NCI-H1694 (cell line): ENCODE measurements around the gene SPATA20.

Source experiments
- DNase-seq: peaks from one replicate; lab custom pipeline; 2025; lab: John Stamatoyannopoulos, UW

Gene SPATA20

DNA sequence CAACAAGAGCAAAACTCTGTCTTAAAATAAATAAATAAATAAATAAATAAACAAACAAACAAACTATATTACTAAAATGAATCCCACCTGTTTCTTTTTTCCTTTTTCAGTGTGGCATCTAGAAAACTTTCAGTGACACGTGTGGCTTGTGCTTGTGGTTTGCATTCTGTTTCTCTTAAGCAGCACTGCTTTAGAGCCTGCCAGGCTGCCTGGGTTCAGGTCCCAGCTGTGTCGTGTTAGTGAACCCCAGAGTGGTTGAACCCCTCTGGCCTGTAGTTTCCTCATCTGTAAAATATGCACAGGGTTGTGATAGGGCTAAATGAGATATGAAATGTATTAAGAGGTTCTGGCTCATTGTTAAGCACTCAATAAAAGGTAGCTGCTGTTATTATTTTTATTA lies 26.5 kb upstream of the SPATA20 start:
- no peak for DNase-seq

- no peak for DNase-seq
Measured at GRCh38 chr17:50521514-50521913, 25.5 kb upstream of the SPATA20 start.

DNA sequence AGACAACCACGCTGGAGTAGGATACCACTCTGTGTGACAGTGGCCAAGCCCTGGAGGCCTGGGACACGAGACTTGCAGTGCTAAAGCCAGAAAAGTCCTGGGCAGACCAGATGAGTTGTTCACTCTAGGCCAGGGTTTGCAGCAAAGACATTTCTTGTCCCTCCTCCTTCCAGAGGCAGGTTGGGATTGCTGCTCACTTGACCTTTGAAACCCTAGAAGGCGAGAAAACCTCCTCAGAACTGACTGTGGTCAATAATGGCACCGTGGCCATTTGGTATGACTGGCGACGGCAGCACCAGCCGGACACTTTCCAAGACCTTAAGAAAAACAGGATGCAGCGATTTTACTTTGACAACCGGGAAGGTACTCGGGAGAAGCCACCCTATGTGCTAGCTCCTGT lies 24.2 kb upstream of the SPATA20 start:
- DNase-seq = no peak

DNA sequence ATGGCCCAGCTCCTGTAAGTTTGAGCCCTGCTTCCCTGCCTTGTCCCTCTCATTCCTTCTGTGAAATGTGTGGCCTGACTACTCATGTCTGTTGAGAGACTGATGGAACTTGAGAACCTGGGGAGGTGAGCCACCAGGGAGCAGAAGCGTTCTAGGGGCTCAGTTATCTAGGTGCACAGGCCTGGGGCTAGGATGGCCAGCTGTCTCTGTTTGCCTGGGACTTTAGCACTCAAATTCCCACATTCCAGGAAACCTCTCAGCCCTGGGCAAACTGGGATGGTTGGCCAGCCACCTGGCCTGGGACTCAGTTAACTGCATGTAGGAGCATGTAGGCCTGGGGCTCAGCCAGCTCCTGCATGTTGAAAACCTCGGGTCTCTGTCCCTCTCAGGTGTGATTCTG lies 23.8 kb upstream of the SPATA20 start:
- DNase-seq = no peak

GRCh38 chr17:50524838-50525237 lies 22.1 kb upstream of the SPATA20 start:
- no peak for DNase-seq

DNA sequence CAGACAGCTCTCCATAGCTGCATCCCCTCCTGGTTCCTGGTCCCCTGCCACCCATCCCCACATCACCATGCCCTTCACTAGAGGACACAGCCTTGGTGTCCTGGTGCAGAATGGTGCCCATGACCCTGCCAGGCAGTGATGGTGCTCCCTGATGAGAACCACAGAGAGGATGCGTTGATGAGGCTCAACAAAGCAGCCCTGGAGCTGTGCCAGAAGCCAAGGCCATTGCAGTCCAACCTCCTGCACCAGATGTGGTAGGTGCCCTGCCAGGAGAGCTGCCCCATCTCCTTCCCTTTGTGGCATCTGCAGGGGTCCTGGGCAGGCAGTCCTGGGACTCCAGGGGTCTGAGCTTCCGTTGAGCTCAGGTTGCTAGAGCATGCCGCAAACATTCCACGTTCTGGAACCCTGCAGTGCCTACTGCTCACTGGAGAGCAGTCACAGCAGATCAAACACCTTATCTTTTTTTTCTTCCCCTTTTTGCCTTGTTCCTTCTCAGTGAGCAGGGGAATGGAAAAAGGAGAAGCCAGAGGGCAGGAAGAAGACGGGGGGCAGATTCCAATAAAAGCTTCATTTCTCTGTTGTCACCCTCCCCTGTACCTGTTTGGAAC lies 19.7 kb upstream of the SPATA20 start:
- no peak for DNase-seq

DNA sequence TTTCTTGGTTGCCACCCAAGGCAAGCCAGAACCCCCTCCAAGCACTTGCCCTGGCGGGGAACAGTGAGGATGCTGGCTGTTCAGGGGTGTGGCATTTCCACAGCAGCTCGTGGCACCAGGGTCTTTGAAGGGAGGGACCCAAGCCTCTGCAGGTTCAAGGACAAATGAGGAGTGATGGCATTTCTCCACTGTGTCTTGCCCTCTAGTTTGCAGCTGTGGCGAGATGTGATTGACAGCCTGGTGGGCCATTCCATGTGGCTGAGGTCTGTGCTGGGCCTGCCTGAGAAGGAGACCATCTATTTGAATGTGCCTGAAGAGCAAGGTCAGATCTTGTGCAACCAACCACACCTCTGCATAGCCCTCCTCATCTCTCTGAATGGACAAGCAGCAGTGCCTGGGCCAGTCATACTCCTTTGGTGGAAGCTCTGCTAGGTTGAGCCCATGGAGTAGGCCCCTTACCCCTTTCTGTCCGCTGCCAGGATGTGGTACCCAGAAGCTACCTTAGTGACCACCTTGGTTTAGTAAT lies 19.0 kb upstream of the SPATA20 start:
- no peak for DNase-seq

- no peak for DNase-seq
Measured at GRCh38 chr17:50529849-50530248, 17.1 kb upstream of the SPATA20 start.

GRCh38 chr17:50531428-50532025 lies 15.4 kb upstream of the SPATA20 start:
- DNase-seq = no peak

DNA sequence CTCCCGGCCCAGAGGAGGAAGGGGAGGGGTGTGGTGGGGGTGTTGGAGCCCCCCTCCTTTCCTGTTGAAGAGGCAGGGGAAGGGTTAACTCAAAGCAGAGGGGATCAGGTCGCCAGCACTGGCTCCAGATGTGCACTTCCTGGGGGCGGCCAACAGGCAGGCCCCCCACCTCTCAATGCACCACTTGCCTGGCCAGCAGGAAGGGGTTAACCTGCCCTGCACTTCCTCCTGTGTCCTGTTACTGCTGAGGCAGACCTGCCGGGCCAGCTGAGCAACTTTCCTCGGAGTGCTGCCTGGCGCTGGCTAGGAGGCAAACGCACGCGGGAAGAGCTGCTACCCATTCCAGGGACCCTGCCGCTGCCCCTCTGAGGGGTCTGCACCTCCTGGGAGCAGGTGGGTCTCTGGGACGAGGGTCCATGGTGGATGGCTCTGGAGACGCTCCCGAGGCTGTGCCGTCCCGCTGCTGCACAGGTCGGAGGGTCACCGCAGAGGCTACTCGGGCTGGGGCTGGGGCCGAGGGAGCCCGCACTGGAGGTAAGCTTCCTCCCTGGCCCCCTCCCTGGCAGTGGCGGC lies 14.4 kb upstream of the SPATA20 start, which contains the start of gene EPN3:
EPN3 (plus strand) TSS at position 284 of the 573 bp plus-strand sequence. CDS start 3,822 bp downstream, outside the sequence.
- no peak for DNase-seq

DNA sequence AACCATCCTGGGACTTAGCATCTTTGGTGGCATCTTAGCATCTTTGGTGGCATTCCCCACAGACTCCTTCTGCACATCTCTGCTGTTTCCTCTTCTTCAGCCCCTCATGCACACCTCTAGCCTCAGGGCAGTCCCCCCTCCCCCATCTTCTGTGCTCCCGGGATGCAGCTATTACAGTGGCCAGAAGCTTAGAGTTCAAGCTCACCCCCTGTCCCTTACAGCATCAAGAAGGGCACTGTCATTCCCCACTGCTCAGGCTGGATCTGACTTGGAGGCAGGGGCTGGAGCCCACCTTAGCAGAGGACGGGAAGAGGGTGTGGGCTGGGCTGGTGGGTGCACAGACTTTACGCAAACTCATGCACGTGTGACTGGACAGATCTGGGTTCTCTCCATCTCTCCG lies 13.8 kb upstream of the SPATA20 start:
- DNase-seq = no peak

DNA sequence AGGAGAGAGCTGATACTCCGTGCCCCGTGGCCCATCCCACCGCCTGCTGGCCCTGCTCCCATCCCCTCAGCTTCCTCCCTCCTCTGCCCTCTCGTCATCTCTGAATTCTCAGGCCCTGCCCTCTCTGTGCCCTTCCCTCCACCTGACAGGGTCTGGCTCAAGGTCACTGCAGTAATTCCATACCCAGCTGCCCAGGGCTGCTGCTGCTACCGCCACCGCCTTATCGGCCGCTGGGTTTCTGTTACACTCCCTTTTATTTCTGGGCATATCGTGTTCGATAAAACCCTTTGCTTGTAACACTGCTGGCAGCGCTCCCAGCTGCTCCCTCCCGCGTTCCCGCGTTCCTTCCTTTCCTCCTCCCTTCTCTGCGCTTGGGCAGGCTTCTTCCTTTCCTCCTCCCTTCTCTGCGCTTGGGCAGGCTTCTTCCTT lies 13.2 kb upstream of the SPATA20 start:
- no peak for DNase-seq

DNA sequence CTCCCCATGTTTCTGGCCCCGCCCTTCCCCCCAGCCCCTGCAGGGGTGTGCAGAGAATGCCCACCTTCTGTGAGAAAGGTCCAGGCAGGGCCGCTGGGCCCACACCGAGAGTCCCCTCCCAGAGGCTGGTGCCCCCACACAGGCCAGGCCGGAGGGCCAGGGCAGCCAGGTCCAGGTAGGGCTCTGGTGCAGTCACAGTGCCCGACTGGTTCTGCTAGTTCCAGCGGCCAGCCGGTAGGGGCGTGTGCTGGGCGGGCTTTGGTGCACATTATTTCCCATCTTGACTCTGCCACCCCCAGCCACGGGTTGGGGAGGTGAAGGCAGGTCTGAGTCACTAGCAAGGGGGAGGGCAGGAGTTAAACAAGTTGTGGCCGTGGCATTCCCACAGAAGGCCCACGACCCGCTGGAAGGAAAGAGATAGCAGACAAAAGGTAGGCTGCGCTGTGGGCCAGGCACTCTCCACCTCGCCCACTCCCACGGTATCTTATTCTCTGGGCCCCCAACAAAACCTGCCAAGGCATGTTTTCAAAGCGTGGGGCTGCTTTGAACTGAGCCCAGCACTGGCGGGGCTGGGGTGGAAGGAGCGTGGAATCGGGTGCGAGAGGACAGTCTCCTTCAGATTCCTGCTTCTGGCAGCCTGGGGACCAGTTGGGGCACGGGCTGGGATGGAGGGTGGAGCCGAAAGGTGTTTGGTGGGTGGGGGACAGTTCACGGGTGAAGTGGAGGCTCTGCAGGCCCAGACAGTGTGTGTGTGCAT lies 12.6 kb upstream of the SPATA20 start:
- no peak for DNase-seq

DNA sequence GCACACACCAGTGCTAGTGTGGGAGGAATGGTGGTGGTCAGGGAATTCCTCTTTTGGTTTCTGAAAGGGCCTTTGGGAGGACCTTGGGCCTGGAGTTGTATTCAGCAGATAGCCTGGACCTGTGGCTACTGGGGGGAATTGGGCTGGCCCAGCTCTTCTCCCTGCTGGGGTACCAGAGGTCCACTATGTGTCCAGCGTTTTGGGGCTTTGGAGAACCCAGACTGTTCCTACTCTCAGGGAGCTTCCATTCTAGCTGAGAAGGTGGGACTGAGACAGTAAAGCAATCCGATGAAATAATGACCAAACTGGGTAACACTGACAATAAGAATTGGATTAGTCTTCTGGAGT lies 12.0 kb upstream of the SPATA20 start:
- no peak for DNase-seq

DNA sequence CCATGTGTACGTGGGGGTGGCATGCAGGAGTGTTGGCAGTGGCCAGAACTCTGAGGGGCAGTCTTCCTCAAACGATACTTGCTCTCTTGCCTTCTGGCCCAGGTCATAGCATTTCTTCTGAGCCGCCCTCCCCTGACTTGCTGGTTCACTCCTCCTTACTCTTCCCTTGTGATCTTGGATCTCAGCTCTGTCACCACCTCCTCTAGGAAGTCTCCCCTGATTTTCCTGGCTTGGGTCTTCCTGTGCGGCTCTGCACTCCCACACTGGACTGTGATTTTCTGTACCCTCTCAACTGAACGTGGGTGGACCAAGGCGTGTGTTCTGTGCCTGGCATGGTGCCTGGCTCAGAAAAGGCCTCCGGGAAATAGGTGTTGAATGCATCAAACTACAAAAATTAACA lies 11.6 kb upstream of the SPATA20 start:
- no peak for DNase-seq

GRCh38 chr17:50536683-50537646 lies 10.0 kb upstream of the SPATA20 start:
- no peak for DNase-seq

DNA sequence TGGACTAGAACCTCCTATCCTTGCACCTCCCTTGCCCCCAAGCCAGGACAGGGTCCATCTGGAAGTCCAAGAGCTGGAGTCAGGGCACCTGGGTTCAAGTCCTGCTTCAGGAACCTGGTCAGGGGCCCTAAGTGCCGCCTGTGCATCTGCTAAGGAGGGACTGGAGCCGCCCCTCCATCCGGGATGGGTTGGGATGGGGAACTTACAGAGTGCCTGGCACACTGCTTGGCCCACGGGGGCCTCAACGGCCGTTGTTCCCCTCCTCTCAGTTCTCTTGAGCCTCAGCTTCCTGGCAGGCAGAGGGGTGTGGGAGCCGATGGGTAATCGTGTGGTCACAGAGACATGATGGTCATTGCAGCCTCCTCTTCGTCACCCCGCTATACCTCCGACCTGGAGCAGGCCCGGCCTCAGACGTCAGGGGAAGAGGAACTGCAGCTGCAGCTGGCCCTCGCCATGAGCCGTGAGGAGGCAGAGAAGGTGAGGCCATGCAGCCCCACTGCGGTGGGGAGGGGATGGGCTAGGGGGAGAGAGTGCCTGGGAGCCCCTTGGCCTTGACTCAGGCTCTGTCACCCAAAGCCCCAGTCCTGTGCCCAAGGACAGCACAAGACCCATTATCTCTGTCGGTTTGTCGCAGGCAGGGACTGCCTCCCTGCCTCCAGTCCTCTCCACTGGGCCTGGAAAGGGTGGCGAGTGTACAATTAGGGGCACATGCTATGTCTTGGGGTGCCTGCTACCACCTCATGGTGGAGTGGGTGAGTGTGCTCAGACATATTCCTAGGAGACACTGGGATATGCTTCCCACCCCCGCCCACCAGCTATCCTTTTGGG lies 9.0 kb upstream of the SPATA20 start:
- DNase-seq = no peak

DNA sequence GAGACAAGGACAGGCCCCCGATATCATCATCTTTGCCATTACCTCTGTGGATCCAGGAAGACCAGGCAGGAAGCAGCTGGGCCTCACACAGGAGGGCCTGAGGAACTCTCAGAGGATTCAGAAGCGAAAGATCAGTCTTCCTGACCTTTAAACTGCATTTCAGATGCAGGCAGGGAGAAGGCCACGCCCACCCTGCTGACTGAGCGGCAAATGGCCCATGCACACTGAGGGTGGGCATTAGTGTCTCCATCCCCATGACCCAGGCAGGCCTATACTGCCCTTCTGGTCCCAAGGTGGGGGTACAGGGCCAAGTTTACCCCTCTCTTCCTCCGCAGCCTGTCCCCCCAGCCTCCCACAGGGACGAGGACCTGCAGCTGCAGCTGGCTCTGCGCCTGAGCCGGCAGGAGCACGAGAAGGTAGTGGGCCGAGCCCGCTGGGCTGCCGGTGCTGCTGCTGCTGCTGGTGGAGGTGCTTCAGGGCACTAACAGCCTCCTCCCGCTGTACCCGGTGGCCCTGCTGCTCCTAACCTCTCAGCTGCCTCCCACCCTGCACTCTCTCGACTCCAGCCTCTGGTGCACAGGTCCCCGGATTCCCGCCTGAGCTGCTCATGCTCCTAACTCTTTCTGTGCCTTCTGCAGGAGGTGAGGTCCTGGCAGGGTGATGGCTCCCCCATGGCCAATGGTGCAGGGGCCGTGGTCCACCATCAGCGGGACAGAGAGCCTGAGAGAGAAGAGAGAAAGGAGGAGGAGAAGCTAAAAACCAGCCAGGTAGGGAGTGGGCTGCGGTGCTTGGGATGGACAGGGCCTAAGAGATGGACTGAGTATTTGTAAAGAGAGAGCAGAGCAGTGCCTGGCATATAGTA lies 8.2 kb upstream of the SPATA20 start:
- DNase-seq = no peak

DNA sequence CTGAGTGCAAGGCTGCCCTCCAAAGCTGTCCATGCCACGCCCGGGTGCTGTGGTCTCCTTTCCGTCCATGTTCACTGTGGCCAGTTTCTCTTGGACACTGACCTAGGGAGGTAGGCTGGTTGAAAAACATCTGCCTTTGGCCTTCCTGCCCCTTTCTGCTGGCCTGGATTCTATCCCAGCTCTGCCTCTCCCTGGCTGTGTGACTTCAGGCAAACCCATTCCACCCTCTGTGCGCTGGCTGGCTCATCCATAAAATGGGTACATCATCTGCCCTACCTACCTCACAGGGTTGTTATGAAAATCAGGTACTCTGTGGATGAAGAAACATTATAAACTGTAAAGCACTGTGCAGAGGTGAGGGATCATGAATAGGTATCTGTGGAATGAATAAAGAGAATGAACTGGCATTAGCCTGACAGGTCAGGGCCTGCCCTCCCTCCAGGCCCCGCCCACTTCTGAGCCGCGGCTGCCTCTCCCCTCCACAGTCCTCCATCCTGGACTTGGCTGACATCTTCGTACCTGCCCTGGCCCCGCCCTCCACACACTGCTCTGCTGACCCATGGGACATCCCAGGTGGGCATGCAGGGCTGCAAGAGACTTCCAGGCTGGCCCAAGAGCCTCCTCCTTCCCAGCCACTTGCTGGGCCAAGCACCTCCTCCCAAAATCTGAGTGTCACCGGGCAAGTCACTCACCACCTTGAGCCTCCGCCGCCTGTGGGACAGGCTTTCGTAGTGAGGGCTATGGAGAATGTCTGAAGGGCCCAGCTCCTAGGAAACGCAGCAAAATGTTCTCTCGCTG lies 7.0 kb upstream of the SPATA20 start:
- DNase-seq = no peak
